ENCODE data around the gene SAP30L. TPM values are rescaled to one million over a fixed set of nuclear protein-coding genes. Genes with fewer than 3 reads are reported as not detected.

SAP30L gene
- polyA plus RNA-seq, 1 donor (not counting 4 experiments of a cell fraction or from before 2014, with no cell fraction given): 42.1 TPM

GRCh38 chr5:154482528-154483449, 37.0 kb downstream of the SAP30L start:
- Histone ChIP-seq H3K9me3 (ENCODE audit: control insufficient read depth, low read depth, low read length) (no peaks in the 10 kb centered on the region), H3K79me2 (ENCODE audit: control insufficient read depth, insufficient read depth, low read length) (no peaks in the 10 kb centered on the region), H3K4me1 (ENCODE audit: control insufficient read depth, extremely low read depth, insufficient read depth, low read length) (no peaks in the 10 kb centered on the region), H3K4me3 (ENCODE audit: control insufficient read depth in 2 of 3, extremely low read depth in 1 of 3, insufficient read depth in 2 of 3, low read depth in 1 of 3, low read length in 3 of 3) (no peak overlapping the region), H3K36me3 (ENCODE audit: control insufficient read depth in 2 of 2, extremely low read depth in 1 of 2, insufficient read depth in 2 of 2, low read length in 2 of 2) (no peaks in the 10 kb centered on the region), H3K9me1 (ENCODE audit: control insufficient read depth, extremely low read depth, insufficient read depth, low read length) (no peaks in the 10 kb centered on the region), H3K4me2 (ENCODE audit: control insufficient read depth, extremely low read depth, insufficient read depth, low read depth, low read length) (no peak overlapping the region), H3K27me3 (ENCODE audit: control insufficient read depth, extremely low read depth, insufficient read depth, low read length) (peaks cover 99% of the 10 kb centered on the region), H3K27ac (ENCODE audit: control insufficient read depth, insufficient read depth, low read length) (no peak overlapping the region), H4K20me1 (ENCODE audit: control insufficient read depth, extremely low read depth, insufficient read depth, low read length) (no peaks in the 10 kb centered on the region), H2AFZ (ENCODE audit: control insufficient read depth, low read length) (no peak overlapping the region), H3K9ac (ENCODE audit: control insufficient read depth, extremely low read depth, insufficient read depth, low read length) (no peak overlapping the region)
- no peak for DNase-seq (ENCODE audit: low read depth, low spot score)
- TF ChIP-seq CTCF (optimal IDR thresholded peaks at IDR 0.05 in 1 of 3, IDR thresholded peaks at IDR 0.05 in 1 of 3, conservative IDR thresholded peaks at IDR 0.05 in 1 of 3; ENCODE audit: extremely low read depth in 1 of 3, insufficient read depth in 2 of 3, low read length in 3 of 3) (no peak), EZH2 (IDR thresholded peaks at IDR 0.05; ENCODE audit: low read length) (no peak)
- FAIRE-seq: no peak
- dilution Hi-C loops (cut with MboI; ENCODE audit: extremely low pct_ligation_motif_present, low sequenced_read_pairs): no loop called here

GRCh38 chr5:154483654-154484392, 38.0 kb downstream of the SAP30L start:
- Histone ChIP-seq H3K27me3 (ENCODE audit: control insufficient read depth, extremely low read depth, insufficient read depth, low read length) (peaks cover 92% of the 10 kb centered on the region), H3K4me1 (ENCODE audit: control insufficient read depth, extremely low read depth, insufficient read depth, low read length) (no peaks in the 10 kb centered on the region), H3K9ac (ENCODE audit: control insufficient read depth, extremely low read depth, insufficient read depth, low read length) (no peak overlapping the region), H3K9me3 (ENCODE audit: control insufficient read depth, low read depth, low read length) (no peaks in the 10 kb centered on the region), H3K79me2 (ENCODE audit: control insufficient read depth, insufficient read depth, low read length) (no peaks in the 10 kb centered on the region), H3K27ac (ENCODE audit: control insufficient read depth, insufficient read depth, low read length) (no peak overlapping the region), H2AFZ (ENCODE audit: control insufficient read depth, low read length) (no peak overlapping the region), H3K36me3 (ENCODE audit: control insufficient read depth in 2 of 2, extremely low read depth in 1 of 2, insufficient read depth in 2 of 2, low read length in 2 of 2) (no peaks in the 10 kb centered on the region), H3K4me3 (ENCODE audit: control insufficient read depth in 2 of 3, extremely low read depth in 1 of 3, insufficient read depth in 2 of 3, low read depth in 1 of 3, low read length in 3 of 3) (no peak overlapping the region), H3K9me1 (ENCODE audit: control insufficient read depth, extremely low read depth, insufficient read depth, low read length) (no peaks in the 10 kb centered on the region), H3K4me2 (ENCODE audit: control insufficient read depth, extremely low read depth, insufficient read depth, low read depth, low read length) (no peak overlapping the region), H4K20me1 (ENCODE audit: control insufficient read depth, extremely low read depth, insufficient read depth, low read length) (no peaks in the 10 kb centered on the region)
- TF ChIP-seq EZH2 (IDR thresholded peaks at IDR 0.05; ENCODE audit: low read length) (no peak), CTCF (optimal IDR thresholded peaks at IDR 0.05 in 1 of 3, IDR thresholded peaks at IDR 0.05 in 1 of 3, conservative IDR thresholded peaks at IDR 0.05 in 1 of 3; ENCODE audit: extremely low read depth in 1 of 3, insufficient read depth in 2 of 3, low read length in 3 of 3) (no peak)
- DNase-seq (ENCODE audit: low read depth, low spot score): no peak
- no peak for FAIRE-seq
- dilution Hi-C loops (cut with MboI; ENCODE audit: extremely low pct_ligation_motif_present, low sequenced_read_pairs): no loop called here

Measured in keratinocyte (primary cell).